ENCODE measurements around the gene IL6.
A peak's percentile ranks its signal among the peaks of the same experiment; 100 is the strongest.

The IL6 gene

DNA sequence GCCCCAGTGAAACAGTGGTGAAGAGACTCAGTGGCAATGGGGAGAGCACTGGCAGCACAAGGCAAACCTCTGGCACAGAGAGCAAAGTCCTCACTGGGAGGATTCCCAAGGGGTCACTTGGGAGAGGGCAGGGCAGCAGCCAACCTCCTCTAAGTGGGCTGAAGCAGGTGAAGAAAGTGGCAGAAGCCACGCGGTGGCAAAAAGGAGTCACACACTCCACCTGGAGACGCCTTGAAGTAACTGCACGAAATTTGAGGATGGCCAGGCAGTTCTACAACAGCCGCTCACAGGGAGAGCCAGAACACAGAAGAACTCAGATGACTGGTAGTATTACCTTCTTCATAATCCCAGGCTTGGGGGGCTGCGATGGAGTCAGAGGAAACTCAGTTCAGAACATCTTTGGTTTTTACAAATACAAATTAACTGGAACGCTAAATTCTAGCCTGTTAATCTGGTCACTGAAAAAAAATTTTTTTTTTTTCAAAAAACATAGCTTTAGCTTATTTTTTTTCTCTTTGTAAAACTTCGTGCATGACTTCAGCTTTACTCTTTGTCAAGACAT lies 574 bp upstream of the IL6 start:
- DNase-seq (ENCODE audit: insufficient read length, low spot score): peak; percentile 56

DNA sequence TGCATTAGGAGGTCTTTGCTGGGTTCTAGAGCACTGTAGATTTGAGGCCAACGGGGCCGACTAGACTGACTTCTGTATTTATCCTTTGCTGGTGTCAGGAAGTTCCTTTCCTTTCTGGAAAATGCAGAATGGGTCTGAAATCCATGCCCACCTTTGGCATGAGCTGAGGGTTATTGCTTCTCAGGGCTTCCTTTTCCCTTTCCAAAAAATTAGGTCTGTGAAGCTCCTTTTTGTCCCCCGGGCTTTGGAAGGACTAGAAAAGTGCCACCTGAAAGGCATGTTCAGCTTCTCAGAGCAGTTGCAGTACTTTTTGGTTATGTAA lies 675 bp downstream of the IL6 start:
- FAIRE-seq (no peak), DNase-seq (ENCODE audit: insufficient read length, low spot score) (no peak)

More for the DNA sequence above, 574 bp upstream of the IL6 start:
- FAIRE-seq: peak; percentile 64

DNA sequence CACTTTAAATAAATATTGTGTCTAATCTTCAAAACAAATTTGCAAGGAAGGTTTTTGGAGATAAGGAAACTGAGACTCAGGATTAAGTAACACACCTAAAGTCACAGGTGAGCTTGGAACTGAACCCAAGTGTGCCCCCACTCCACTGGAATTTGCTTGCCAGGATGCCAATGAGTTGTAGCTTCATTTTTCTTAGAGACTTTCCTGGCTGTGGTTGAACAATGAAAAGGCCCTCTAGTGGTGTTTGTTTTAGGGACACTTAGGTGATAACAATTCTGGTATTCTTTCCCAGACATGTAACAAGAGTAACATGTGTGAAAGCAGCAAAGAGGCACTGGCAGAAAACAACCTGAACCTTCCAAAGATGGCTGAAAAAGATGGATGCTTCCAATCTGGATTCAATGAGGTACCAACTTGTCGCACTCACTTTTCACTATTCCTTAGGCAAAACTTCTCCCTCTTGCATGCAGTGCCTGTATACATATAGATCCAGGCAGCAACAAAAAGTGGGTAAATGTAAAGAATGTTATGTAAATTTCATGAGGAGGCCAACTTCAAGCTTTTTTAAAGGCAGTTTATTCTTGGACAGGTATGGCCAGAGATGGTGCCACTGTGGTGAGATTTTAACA lies 1.5 kb downstream of the IL6 start:
- FAIRE-seq (peak; percentile 31), DNase-seq (ENCODE audit: insufficient read length, low spot score) (no peak)

DNA sequence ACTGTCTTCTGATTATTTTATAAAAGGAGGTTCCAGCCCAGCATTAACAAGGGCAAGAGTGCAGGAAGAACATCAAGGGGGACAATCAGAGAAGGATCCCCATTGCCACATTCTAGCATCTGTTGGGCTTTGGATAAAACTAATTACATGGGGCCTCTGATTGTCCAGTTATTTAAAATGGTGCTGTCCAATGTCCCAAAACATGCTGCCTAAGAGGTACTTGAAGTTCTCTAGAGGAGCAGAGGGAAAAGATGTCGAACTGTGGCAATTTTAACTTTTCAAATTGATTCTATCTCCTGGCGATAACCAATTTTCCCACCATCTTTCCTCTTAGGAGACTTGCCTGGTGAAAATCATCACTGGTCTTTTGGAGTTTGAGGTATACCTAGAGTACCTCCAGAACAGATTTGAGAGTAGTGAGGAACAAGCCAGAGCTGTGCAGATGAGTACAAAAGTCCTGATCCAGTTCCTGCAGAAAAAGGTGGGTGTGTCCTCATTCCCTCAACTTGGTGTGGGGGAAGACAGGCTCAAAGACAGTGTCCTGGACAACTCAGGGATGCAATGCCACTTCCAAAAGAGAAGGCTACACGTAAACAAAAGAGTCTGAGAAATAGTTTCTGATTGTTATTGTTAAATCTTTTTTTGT lies 2.3 kb downstream of the IL6 start:
- DNase-seq (ENCODE audit: insufficient read length, low spot score) (no peak), FAIRE-seq (no peak)

DNA sequence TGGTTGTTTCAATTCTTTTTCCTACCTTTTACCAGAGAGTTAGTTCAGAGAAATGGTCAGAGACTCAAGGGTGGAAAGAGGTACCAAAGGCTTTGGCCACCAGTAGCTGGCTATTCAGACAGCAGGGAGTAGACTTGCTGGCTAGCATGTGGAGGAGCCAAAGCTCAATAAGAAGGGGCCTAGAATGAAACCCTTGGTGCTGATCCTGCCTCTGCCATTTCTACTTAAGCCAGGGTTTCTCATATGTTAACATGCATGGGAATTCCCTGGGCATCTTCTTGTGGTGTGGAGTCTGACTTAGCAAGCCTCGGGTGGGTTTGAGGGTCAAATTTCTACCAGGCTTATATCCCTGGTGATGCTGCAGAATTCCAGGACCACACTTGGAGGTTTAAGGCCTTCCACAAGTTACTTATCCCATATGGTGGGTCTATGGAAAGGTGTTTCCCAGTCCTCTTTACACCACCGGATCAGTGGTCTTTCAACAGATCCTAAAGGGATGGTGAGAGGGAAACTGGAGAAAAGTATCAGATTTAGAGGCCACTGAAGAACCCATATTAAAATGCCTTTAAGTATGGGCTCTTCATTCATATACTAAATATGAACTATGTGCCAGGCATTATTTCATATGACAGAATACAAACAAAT lies 3.2 kb downstream of the IL6 start:
- FAIRE-seq (no peak), DNase-seq (ENCODE audit: insufficient read length, low spot score) (no peak)

DNA sequence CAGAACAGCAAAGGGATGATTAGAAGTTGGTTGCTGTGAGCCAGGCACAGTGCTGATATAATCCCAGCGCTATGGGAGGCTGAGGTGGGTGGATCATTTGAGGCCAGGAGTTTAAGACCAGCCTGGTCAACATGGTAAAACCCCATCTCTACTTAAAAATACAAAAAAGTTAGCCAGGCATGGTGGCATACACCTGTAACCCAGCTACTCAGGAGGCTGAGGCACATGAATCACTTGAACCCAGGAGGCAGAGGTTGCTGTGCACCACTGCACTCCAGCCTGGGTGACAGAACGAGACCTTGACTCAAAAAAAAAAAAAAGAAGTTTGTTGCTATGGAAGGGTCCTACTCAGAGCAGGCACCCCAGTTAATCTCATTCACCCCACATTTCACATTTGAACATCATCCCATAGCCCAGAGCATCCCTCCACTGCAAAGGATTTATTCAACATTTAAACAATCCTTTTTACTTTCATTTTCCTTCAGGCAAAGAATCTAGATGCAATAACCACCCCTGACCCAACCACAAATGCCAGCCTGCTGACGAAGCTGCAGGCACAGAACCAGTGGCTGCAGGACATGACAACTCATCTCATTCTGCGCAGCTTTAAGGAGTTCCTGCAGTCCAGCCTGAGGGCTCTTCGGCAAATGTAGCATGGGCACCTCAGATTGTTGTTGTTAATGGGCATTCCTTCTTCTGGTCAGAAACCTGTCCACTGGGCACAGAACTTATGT lies 4.1 kb downstream of the IL6 start:
- DNase-seq (ENCODE audit: insufficient read length, low spot score) (no peak), FAIRE-seq (no peak)

DNA sequence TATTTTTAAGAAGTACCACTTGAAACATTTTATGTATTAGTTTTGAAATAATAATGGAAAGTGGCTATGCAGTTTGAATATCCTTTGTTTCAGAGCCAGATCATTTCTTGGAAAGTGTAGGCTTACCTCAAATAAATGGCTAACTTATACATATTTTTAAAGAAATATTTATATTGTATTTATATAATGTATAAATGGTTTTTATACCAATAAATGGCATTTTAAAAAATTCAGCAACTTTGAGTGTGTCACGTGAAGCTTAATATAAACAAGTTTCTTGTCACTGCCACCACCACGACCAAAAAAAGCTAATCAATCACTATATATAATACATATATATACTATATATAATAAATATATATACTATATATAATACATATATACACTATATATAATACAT lies 4.8 kb downstream of the IL6 start:
- no peak for FAIRE-seq
- no peak for DNase-seq (ENCODE audit: insufficient read length, low spot score)

DNA sequence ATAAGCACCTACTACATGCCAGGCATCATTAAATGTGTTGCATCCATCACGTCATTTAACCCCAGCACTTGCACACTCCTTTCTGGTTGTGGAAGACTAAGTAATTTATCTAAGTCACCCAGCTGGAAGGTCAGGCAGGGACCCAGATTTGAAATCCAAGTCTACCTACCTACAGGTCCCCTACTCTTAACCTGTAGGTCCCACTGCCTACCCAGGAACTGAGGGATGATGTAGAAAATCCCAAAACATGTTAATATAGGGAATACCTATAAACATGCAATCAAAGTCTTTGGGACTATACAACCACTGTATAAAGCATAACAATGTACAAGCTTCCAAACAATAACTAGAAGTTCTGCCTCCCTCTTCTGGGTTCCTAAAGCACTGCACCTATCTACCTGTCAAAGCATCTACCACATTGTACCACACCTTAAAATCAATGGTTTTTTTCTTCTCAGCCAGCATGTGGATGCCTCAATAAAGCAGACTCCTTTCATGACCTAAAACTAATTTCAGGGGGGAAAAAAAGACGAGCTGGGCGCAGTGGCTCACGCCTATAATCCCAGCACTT lies 5.6 kb downstream of the IL6 start:
- FAIRE-seq (no peak), DNase-seq (ENCODE audit: insufficient read length, low spot score) (no peak)

DNA sequence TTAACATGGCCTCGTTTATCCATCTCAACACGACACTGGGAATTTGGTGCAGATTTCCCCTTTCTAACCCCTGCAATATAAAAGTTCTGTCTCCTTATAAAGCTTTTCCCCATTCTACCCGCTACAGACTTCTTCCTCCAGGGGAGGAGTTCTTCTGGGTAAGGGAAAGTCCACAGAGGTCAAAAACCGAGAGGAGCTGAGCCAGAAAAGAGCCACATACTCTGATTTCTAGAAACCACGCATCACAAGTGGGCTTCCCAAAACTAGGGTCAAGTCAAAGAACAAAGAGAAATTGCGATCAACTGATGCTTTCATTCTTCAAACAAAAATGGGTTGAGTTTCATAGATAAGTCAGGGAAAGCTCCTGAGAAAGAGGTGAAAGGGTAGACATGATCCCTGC lies 6.8 kb downstream of the IL6 start:
- no peak for DNase-seq (ENCODE audit: insufficient read length, low spot score)
- FAIRE-seq: no peak

DNA sequence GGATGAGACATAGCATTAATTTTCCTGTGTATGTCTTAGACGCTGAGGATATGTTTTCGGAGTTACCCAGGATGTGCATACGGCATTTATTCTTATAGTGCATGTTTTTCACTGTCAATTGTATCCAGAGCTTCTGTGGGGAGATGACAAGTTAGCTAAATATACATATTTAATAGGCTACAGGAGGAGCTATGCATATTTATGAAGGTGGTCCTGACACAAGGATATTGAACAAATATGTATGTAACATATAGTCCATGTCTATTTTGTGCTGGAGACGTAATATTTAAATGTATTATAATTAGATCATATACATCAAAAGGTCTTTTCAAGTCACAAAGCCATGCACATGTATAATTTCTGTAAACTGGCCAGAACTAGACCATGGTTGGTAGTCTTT lies 16.0 kb downstream of the IL6 start:
- FAIRE-seq: no peak
- no peak for DNase-seq (ENCODE audit: insufficient read length, low spot score)

DNA sequence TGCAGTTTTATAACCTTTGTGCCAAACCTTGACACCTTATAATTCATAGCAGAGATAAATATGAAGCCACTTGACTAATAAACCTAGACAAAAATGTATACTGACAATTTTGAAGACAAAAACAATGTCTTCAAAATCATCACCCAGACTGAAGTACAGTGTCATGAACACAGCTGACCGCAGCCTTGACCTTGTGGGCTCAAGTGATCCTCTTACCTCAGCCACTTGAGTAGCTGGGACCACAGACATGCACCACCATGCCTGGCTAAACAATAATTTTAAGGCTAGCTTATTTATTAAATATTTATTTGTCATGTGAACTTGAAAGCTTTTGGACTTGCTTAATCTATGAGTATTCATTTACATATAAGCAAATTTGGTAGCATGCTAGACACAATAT lies 24.3 kb downstream of the IL6 start:
- no peak for DNase-seq (ENCODE audit: insufficient read length, low spot score)
- no peak for FAIRE-seq

DNA sequence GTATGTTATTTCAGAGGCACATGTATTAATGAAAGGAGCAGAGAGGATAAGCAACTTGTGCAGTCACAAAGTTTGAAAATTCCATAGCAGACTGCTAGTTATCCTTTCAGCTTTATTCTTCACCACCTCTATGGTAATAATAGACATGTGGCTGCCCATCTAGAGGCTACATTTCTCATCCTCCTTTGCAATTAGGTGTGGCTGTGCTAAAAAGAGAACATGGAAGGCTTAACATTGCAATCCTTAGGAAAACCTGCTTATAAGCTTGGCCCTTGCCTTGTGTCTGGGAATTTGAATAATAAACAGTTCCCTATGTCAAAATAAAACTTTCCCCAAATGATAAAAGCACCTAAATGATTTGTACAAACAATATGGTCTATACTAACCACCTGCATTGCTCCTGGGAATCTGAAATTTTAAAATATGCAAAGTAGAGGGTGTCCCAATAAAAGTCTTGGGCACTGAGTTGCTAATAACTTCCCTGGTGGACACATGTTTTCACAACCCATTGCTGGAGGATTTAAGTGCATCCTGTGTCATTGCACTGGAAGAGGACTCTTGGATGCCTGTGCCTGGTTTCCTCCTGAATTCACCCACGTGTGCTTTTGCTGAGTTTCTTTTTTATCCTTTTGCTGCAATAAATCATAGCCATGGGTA lies 30.5 kb downstream of the IL6 start:
- no peak for FAIRE-seq
- DNase-seq (ENCODE audit: insufficient read length, low spot score): no peak

DNA sequence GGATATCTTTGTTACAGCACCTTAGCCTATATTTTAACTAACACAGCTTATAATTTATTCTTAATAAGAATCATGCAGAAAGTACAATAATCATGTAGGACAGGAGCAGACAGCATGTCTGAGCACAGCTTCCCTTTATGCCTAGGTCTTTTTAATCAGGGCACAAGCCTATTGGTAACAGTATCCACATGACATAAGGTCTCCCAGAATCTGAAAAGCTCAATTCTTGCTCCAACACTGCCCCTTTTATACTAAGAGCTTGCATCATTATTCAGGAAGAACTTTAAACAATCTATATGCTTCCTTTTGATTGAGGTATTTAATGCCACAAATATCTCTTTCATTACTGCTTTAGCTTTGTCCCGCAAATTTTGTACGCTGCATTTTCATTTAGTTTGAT lies 31.6 kb downstream of the IL6 start:
- DNase-seq (ENCODE audit: insufficient read length, low spot score) (no peak), FAIRE-seq (no peak)

DNA sequence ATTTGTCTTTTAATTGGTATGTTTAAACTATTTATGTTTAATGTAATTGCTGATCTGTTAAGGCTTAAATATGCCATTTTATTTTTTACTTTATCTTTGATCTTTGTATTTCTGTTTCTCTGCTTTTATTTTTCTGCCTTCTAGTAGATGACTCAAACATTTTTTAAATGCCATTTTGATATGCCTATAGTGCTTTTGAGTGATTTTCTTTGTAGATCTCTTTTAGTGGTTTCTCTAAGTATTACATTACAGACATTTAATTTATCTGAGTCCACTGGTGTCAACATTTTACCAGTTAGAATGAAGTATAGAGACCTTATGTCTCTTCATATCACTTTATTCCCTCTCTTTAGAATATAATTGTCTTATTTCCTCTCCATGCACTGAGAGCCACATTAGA lies 32.7 kb downstream of the IL6 start:
- FAIRE-seq (no peak), DNase-seq (ENCODE audit: insufficient read length, low spot score) (no peak)

DNA sequence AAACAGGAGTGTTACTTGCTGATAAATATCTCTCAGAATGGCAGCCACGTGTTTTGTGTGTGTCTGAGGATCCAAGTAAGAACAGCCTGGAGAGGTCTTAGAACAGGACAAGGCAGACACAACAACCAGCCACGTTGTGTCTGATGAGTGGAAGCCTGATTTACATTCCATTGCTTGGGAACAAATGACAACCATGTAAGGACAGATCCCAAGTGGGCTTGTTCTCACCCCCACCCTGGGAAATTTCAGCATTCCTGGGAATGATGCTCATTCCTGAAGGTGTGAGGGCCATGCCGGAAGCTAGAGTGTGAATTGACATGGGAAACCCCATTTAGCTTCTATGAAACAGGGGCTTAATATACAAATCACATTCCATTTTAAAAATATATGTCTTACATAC lies 35.9 kb downstream of the IL6 start:
- FAIRE-seq (no peak), DNase-seq (ENCODE audit: insufficient read length, low spot score) (no peak)

DNA sequence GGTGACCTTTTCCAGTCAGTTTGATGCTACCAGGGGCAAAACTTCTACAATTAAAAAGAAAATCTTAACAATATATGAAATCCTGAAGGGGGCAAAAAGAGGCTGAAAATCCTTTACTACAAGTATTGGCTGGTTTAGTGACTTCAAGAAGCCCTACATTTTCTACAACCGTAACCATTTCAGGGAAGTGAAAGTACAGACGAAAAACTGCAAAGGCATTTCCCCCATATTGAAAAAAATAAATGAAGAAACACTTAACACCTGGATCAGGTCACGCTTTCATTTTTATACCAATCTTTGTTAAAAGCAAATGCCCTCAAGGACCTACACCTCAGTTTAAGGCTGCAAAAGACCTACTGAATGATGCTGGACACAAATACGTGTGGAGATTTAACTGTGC lies 38.6 kb downstream of the IL6 start:
- DNase-seq (ENCODE audit: insufficient read length, low spot score) (peak; percentile 22), FAIRE-seq (peak; percentile 89)

DNA sequence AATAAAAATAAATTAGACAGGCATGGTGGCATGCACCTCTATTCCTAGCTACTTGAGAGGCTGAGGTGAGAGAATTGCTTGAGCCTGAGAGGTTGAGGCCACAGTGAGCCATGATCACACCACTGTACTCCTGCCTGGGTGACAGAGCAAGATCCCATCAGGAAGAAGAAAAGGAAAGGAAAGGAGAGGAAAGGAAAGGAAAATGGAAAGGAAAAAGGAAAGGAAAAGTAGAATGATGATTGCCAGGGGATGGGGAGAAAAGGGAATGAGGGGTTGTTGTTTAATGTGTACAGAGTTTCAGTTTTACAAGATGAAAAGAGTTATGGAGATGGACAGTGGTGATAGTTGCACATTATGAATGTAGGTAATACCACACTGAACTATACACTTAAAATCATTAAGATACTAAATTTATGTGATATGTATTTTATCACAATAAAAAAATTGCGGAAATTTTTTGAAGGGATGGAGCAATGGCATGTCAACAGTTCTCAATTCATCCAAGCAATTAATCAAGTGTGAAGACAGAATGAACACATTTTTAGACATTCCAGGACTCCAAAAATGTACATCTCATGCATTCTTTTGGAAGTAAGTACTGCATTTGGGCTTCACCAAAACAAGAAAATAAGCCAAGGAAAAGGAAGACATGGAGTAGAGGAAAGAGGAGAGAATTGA lies 44.3 kb downstream of the IL6 start:
- DNase-seq (ENCODE audit: insufficient read length, low spot score) (no peak), FAIRE-seq (no peak)

DNA sequence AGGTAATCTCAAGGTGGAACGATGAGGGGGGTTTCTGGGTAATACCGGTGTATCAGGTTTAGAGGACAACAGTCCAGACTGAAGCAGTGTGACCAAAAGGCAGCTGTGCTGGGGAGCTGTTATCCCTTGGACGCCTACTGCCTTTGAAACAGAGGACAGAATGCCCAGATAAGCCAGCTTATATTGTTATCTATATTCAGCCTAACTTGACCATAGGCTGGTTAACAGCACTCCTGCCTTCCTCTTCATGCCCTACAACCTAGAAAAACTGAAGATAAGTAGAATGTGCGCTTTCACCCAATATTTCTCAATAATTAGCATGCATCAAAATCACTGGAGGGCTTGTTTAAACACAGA lies 44.9 kb downstream of the IL6 start:
- no peak for DNase-seq (ENCODE audit: insufficient read length, low spot score)
- no peak for FAIRE-seq

DNA sequence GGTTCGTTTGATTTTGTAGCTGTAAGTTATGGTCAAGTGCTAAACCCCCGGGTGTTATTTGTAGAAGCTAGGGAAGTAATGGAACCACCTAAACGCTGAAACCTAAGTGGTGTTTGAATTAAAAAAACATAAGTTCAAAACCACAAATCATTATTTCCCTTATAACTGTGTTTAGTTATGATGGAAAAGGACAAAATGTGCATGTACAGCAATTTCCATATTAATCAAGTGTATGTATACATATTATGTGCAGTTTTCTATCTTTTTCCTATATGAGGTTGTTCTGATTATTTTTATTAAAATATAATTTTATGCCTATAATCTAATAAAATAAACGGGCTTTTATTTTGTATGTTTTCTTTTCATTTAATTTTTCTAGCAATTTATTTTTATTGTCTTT lies 45.9 kb downstream of the IL6 start:
- FAIRE-seq: no peak
- DNase-seq (ENCODE audit: insufficient read length, low spot score): no peak

DNA sequence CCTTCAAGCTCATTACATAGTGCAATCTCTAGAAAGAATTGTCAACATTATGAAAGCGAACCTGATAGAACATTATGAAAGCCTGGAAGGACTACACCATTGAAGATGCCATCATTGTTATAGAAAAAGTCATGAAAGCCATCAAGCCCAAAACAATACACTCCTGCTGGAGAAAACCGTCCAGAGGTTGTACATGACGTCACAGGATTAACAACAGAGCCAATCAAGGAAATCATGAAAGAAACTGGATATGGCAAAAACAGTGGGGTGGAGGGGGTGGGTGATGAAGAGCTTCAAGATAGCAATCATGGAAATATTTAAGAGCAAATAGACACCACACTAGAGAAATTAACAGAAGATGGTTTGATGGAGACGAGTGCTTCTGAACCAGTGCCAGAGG lies 50.0 kb downstream of the IL6 start:
- DNase-seq (ENCODE audit: insufficient read length, low spot score) (no peak), FAIRE-seq (no peak)

Measured in GM19239 (cell line).